OCI-LY7 (cell line): Measurements from ENCODE around the gene TPSB2. TPM values are rescaled to one million over a fixed set of nuclear protein-coding genes. Genes with fewer than 3 reads are reported as not detected.

Experiments
- BruUV-seq: library from RNA; stranded (reverse); fragments of 400-500 nt; replicated peaks from 2 replicates; lab custom pipeline; 2021; lab: Mats Ljungman, UMichigan
- CTCF ChIA-PET: fragments of 300-600 bp; sonication (Branson Sonifier 250); formaldehyde crosslinking; loops from one replicate; lab custom pipeline; 2022; ENCODE audit warnings: antibody characterized with exemption; ENCODE audit not compliant: unreplicated experiment; lab: Charles Lee
- POLR2A ChIA-PET: fragments of 300-600 bp; sonication (Branson Sonifier 250); formaldehyde crosslinking; loops from one replicate; lab custom pipeline; 2022; ENCODE audit warnings: antibody characterized with exemption; lab: Charles Lee
- DNase-seq: peaks from one replicate; pipeline ENCODE4 v3.0.0-alpha.2; 2015; ENCODE audit warnings: low spot score
- H2AFZ ChIP-seq: fragments of 200-600 bp; sonication (generic), shearing (Covaris generic); 2 replicates; pipeline ENCODE4 v1.6.1; 2014; ENCODE audit warnings: mild to moderate bottlenecking, antibody characterized with exemption, low read length, moderate library complexity
- H3K27ac ChIP-seq: fragments of 200-600 bp; sonication (generic); 2 replicates; pipeline ENCODE4 v1.5.1; 2014; ENCODE audit warnings: mixed run types, low read depth, mild to moderate bottlenecking, moderate library complexity, low read length, inconsistent platforms; ENCODE audit not compliant: poor library complexity, severe bottlenecking
- H3K36me3 ChIP-seq: fragments of 200-600 bp; sonication (generic); 2 replicates; pipeline ENCODE4 v1.6.1; 2014; ENCODE audit warnings: mild to moderate bottlenecking, antibody characterized with exemption, low read length, moderate library complexity, mixed read lengths; ENCODE audit not compliant: insufficient read depth
- H3K4me1 ChIP-seq: fragments of 200-600 bp; sonication (generic); 2 replicates; pipeline ENCODE4 v1.5.1; 2014; ENCODE audit warnings: mild to moderate bottlenecking, low read length; ENCODE audit not compliant: insufficient read depth, poor library complexity, severe bottlenecking
- H3K4me2 ChIP-seq: fragments of 200-600 bp; sonication (generic); 2 replicates; pipeline ENCODE4 v1.6.1; 2014; ENCODE audit warnings: mild to moderate bottlenecking, low read length
- H3K4me3 ChIP-seq: fragments of 200-600 bp; sonication (generic); 2 replicates; pipeline ENCODE4 v1.5.1; 2014; ENCODE audit warnings: mild to moderate bottlenecking, low read depth, low read length; ENCODE audit not compliant: poor library complexity, severe bottlenecking
- H3K79me2 ChIP-seq: fragments of 200-600 bp; sonication (generic); 2 replicates; pipeline ENCODE4 v1.6.1; 2016; ENCODE audit warnings: low read depth, mild to moderate bottlenecking, low read length, moderate library complexity, mixed read lengths; ENCODE audit not compliant: insufficient read depth
- H3K9me2 ChIP-seq: fragments of 200-600 bp; sonication (generic); 2 replicates; pipeline ENCODE4 v1.6.1; 2016; ENCODE audit warnings: mild to moderate bottlenecking, low read length, mixed read lengths; ENCODE audit not compliant: insufficient read depth
- H3K9me3 ChIP-seq: fragments of 200-600 bp; sonication (generic); 2 replicates; pipeline ENCODE4 v1.6.1; 2014; ENCODE audit warnings: mild to moderate bottlenecking, mixed run types, low read length, mixed read lengths
- H4K20me1 ChIP-seq: fragments of 200-600 bp; sonication (generic); 2 replicates; pipeline ENCODE4 v1.6.1; 2014; ENCODE audit warnings: mild to moderate bottlenecking, antibody characterized with exemption, low read length, moderate library complexity, mixed read lengths; ENCODE audit not compliant: insufficient read depth
- EZH2phosphoT487 ChIP-seq: fragments of 200-600 bp; sonication (generic); IDR thresholded peaks from 2 replicates; pipeline ENCODE4 v1.6.1; 2018; ENCODE audit warnings: low read depth, borderline replicate concordance, mild to moderate bottlenecking, mixed run types, antibody characterized with exemption, low read length, moderate library complexity, mixed read lengths
- intact Hi-C: fragments of 100-400 bp; cut with micrococcal nuclease; formaldehyde crosslinking; loops from one replicate; pipeline ENCODE4 v1.10.0; 2022; ENCODE audit not compliant: unreplicated experiment
- total RNA-seq, 2 experiments: library from RNA; depleted of rRNA in 1 of 2; stranded (reverse); fragments of >200 nt in 1 of 2; shearing (Covaris generic) in 1 of 2; gene quantifications; 2 replicates each; pipeline ENCODE4 v1.2.3, GENCODE V29; 2014 to 2022
- TF ChIP-seq, protein P1 (sequence below): fragments of 200-600 bp; sonication (generic); conservative IDR thresholded peaks from 2 replicates; pipeline ENCODE4 v1.5.1; 2014; ENCODE audit warnings: mild to moderate bottlenecking, antibody characterized with exemption, low read length, moderate library complexity, mixed read lengths

Gene TPSB2
- total RNA-seq, 2 experiments from 2014 or later: not detected

DNA sequence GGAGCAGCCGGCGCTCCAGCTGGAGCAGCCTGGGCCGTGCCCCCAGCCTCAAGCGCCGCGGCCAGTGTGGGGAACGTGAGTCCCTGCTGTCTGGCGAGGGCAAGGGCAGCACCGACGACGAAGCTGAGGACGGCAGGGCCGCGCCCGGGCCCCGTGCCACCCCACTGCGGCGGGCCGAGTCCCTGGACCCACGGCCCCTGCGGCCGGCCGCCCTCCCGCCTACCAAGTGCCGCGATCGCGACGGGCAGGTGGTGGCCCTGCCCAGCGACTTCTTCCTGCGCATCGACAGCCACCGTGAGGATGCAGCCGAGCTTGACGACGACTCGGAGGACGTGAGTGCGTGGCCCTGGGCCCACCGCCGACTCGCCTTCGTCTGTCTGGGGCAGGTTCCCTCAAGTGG lies 20.9 kb downstream of the TPSB2 start:
- ChIA-PET POLR2A (no interaction called here), CTCF (no interaction called here)
- Histone ChIP-seq H3K9me3 (no peaks in the 10 kb centered on the region), H3K79me2 (no peaks in the 10 kb centered on the region), H3K9me2 (no peaks in the 10 kb centered on the region), H3K36me3 (no peaks in the 10 kb centered on the region), H3K4me3 (no peak overlapping the region), H2AFZ (no peak overlapping the region), H3K27ac (no peak overlapping the region), H3K4me1 (no peaks in the 10 kb centered on the region), H4K20me1 (no peaks in the 10 kb centered on the region), H3K4me2 (no peak overlapping the region)
- no peak for DNase-seq
- BruUV-seq: no TSS peak
- intact Hi-C loops: no loop called here
- no peak for TF ChIP-seq EZH2phosphoT487
- TF ChIP-seq, protein P1, sequence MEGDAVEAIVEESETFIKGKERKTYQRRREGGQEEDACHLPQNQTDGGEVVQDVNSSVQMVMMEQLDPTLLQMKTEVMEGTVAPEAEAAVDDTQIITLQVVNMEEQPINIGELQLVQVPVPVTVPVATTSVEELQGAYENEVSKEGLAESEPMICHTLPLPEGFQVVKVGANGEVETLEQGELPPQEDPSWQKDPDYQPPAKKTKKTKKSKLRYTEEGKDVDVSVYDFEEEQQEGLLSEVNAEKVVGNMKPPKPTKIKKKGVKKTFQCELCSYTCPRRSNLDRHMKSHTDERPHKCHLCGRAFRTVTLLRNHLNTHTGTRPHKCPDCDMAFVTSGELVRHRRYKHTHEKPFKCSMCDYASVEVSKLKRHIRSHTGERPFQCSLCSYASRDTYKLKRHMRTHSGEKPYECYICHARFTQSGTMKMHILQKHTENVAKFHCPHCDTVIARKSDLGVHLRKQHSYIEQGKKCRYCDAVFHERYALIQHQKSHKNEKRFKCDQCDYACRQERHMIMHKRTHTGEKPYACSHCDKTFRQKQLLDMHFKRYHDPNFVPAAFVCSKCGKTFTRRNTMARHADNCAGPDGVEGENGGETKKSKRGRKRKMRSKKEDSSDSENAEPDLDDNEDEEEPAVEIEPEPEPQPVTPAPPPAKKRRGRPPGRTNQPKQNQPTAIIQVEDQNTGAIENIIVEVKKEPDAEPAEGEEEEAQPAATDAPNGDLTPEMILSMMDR: no peak

- no peak overlapping the region for H3K4me2 ChIP-seq
- TF ChIP-seq, protein P1: no peak
- no peak for TF ChIP-seq EZH2phosphoT487
- no peaks in the 10 kb centered on the region for H3K36me3 ChIP-seq
- no TSS peak for BruUV-seq
- H4K20me1 ChIP-seq: no peaks in the 10 kb centered on the region
- CTCF ChIA-PET: no interaction called here
- H3K79me2 ChIP-seq: no peaks in the 10 kb centered on the region
- POLR2A ChIA-PET: no interaction called here
- H3K9me3 ChIP-seq: no peaks in the 10 kb centered on the region
- no peak overlapping the region for H3K4me3 ChIP-seq
- intact Hi-C loops: no loop called here
- H3K4me1 ChIP-seq: no peaks in the 10 kb centered on the region
- H3K9me2 ChIP-seq: no peaks in the 10 kb centered on the region
- no peak for DNase-seq
- no peak overlapping the region for H3K27ac ChIP-seq
- H2AFZ ChIP-seq: no peak overlapping the region
Measured at GRCh38 chr16:1208239-1208830, 21.6 kb downstream of the TPSB2 start.

DNA sequence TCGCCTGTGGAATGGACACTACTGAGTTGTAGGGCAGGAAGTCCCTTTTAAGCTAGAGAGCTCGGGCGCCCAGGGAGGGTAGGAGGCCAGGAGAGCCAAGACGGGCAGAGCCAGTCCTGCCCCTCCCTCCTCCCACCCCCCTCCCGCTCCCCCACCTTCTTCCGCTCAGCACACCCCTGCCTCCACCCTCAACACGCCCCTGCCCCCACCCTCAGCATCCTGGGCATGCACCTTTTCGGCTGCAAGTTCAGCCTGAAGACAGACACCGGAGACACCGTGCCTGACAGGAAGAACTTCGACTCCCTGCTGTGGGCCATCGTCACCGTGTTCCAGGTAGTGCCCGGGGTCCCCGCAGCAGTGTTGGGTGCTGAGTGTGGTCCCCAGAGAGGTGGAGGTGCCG lies 23.2 kb downstream of the TPSB2 start:
- no peak for TF ChIP-seq EZH2phosphoT487
- TF ChIP-seq, protein P1: no peak
- no peak overlapping the region for H2AFZ ChIP-seq
- H3K27ac ChIP-seq: no peak overlapping the region
- CTCF ChIA-PET: interaction anchor here (0.6 kb wide), 1 partner anchor 90 kb away, joined by 7 read pairs; no protein-coding TSS in a partner anchor
- no peaks in the 10 kb centered on the region for H3K9me3 ChIP-seq
- H4K20me1 ChIP-seq: no peaks in the 10 kb centered on the region
- intact Hi-C loops: no loop called here
- no TSS peak for BruUV-seq
- no peaks in the 10 kb centered on the region for H3K36me3 ChIP-seq
- H3K4me2 ChIP-seq: no peak overlapping the region
- no peak overlapping the region for H3K4me3 ChIP-seq
- no peaks in the 10 kb centered on the region for H3K79me2 ChIP-seq
- H3K9me2 ChIP-seq: no peaks in the 10 kb centered on the region
- no peaks in the 10 kb centered on the region for H3K4me1 ChIP-seq
- POLR2A ChIA-PET: no interaction called here
- DNase-seq: no peak
